GM18951 (cell line): ENCODE measurements around the gene FAM89B.

Source experiments
- POLR2A ChIP-seq: IDR thresholded peaks from 4 replicates; pipeline ENCODE4 v1.6.1; 2011; ENCODE audit warnings: mild to moderate bottlenecking; ENCODE audit not compliant: insufficient read length, insufficient read depth; ENCODE audit errors: extremely low read depth
- in situ Hi-C: fragments of 300-500 bp; cut with MboI; formaldehyde crosslinking; loops from one replicate; pipeline ENCODE4 v1.12.0; 2022; ENCODE audit warnings: low sequenced_read_pairs, mixed read lengths, inconsistent platforms; ENCODE audit not compliant: unreplicated experiment

FAM89B gene

DNA sequence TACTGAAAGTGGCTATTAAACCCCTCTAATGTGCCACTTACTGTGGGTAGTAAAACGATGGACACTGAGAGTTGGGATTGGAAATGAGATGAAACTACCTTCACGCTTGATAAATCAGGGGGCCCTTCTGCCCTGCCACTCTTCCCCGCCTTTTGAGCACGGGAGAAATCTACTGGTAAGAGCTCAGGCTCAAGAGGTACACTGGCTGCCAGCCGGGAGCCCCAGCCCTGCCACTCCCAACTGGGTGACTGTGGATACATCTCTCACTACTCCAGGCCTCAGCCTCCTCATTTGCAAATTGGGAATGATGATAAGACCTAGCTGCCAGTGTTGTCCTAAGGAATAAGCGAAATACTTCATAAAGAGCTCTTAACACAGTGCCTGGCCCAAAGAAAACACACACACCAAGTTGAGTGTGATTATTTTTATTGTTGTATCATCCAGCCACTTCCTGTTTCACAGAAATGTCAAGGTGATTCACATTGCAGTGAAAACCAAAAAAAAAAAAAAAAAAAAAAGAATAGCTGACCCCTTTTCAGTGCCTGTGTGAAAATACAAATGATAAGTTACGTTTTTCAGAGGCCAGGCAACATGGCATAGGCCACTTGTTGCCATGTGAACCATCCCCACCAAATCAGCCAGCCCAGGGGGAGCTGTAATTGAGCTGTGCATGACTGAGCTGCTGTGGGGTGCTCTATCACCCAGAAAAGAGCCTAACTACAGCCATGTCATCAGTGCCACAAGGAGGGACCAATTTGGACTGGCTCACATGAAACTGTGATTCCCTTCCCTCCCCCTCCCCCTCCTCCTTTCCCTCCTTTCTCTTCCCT is 6.5 kb upstream of the FAM89B start:
- in situ Hi-C loops, result no loop called here
- TF ChIP-seq POLR2A, result no peak

DNA sequence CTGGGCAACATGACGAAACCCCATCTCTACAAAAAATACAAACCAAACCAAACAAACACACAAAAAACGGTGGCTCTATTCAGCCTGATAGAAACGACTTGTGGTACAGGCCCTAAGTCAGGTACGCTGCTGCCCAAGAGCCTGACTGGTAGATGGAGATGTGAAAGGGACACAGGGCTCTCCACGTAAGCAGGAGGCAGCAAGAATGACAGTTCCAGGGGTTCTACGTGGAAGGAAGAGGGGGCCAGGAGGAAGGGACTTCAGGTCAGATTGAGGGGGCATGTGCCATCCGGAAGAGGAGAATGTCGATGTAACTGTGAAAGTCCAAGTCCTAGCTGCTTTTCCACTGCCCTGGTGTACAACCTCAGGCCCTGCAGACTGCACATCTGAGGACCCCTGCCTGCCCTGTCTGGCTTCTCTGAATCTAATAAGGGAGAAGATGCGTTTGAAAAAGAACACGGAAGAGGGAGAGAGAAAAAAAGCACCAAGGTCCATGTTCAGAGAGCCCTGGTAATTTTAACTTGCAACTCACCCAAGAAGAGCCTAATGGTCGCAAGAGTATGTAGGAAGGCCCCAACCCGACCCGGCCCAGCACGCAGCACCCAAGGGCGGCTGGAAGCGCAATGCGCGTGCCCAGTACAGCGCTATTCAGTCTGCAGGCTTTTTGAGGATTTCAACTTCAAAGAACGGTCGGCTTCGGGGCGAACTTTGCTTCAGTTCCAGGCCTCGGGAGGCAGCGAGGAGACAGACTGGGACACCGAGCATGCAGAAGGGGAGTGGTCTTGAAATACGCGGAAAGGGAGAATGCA is 3.0 kb upstream of the FAM89B start:
- in situ Hi-C loops, result no loop called here
- TF ChIP-seq POLR2A, result no peak

DNA sequence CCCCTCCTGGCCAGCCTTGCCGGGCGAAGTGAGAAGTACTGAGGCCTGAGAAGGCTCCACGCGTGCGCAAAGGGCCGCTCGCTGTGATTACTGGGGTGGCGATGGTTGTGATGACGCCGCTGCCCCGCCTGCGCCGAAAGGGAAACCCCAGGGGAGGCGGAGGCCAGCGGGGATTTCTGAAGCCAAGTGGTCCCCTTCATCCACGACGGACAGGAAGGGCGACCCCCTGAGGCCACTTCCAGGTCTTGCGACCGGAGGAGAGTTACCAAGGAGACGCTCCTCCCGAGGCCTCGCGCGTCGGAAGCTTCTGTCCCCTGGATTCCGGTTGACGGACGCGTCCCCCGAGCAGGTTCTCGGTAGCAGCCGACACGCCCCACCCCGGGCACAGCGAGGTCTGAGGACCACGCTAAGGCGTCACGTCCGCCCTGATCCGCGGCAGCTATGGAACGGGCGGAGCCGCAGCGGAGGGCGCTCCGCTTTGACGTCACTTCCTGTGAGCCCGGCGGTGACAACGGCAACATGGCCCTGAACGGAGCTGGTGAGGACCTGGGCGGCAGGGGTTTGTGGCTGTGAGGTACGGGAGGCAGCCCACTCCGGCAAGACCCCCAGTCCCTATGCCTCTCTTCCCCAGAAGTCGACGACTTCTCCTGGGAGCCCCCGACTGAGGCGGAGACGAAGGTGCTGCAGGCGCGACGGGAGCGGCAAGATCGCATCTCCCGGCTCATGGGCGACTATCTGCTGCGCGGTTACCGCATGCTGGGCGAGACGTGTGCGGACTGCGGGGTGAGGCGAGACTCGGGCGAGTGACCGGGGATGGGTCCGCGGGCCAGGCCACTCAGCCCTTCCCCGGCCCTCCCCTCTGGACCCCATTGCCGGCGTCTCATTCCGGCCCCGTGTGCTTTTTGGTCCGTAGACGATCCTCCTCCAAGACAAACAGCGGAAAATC is 2.1 kb upstream of the FAM89B start, which contains the start of gene ZNRD2:
TSS of gene ZNRD2 (plus strand) at position 505 of the 946 bp plus-strand sequence. CDS start at position 520, 15 bp downstream.
- TF ChIP-seq POLR2A, result peak; percentile 78
- in situ Hi-C loops, result no loop called here

DNA sequence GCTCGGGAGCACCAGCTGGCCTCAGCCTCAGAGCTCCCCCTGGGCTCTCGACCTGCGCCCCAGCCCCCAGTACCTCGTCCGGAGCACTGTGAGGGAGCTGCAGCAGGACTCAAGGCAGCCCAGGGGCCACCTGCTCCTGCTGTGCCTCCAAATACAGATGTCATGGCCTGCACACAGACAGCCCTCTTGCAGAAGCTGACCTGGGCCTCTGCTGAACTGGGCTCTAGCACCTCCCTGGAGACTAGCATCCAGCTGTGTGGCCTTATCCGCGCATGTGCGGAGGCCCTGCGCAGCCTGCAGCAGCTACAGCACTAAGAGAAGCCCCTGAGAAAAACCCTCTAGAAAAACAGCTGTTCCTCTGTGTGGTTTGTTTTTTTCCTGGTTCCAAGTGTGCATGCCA is 918 bp upstream of the FAM89B start:
- in situ Hi-C loops, result no loop called here
- TF ChIP-seq POLR2A, result no peak

DNA sequence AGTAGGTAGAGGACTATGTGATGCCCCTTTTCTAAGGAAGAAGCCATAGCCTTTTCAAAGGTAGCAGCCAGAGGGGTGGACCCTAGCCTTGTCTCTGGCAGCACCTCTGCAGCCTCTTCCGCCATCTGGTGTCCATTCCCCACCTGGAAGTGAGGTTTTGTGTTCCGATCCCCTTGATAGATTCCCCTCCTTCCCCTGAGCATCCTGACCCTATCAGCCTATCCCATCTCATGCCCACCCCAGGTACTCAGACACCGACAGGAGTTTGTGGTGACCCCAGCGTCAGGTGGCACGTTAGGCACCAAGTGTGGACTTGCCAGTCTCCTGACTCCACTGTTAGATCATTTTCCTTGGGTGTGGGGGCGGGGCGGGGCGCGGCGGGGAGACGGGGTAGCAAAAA is 398 bp upstream of the FAM89B start:
- no peak for TF ChIP-seq POLR2A
- in situ Hi-C loops, result no loop called here

DNA sequence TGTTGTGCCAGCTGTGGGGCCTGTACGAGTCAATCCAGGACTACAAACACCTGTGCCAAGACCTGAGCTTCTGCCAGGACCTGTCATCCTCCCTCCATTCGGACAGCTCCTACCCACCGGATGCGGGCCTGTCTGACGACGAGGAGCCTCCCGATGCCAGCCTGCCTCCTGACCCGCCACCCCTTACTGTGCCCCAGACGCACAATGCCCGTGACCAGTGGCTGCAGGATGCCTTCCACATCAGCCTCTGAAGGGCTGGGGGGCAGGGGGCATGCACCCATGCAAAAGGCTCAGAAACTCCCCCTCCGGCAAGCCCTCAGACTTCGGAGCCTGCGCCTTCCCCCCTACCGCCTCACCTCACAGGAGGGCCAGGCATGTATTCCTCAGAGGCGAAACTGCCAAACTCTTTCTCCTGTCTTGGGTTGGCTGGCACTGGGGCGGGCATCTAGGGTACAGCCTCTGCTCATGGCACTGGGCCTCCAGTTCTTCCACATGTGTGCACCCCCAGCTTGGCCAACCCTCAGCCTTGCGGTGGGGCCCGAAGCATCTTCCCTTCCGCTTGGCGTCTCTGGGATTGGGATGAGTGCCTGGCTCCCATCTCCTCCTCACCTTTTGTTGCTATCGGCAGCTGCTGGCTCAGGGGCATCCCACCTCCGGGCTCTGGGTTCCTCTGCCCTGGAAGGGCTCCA is 1.2 kb downstream of the FAM89B start:
- in situ Hi-C loops, result no loop called here

DNA sequence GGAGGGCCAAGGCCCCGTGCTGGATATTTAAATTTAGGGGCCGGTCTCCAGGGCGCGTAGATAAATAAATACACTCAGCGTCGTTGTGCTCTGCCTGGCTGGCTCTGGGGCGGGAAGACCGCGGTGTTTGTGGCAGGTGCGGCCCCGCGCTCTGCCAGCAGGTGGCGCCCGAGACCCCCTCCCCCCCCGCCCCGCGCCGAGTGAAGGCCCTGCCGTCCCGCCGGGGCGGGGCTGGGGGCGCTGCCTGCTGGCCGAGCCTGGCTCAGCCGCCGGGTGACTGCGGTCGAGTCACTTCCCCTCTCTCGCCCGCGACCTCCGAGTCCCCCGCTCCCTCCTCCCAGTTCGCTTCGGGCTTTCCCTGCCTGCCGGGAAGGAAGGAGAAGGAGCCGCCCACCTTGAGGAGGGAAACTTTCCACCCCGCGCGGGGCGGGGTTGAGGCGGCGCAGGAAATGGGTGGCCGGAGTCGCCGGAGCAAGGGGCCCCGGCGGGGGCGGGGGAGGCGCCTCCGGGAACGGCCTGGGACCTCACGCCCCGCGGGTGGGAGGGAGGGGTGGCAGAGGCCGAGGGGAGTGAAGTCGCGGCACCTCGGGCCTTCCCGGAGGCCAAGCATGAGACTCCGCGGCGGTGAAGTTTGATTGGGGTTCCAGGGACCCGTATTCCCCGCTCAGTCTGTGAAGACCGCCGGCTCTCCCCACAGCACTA is 1.9 kb downstream of the FAM89B start:
- in situ Hi-C loops, result no loop called here
- TF ChIP-seq POLR2A, result peak; percentile 12

More for the DNA sequence above, 1.2 kb downstream of the FAM89B start:
- TF ChIP-seq POLR2A, result no peak

DNA sequence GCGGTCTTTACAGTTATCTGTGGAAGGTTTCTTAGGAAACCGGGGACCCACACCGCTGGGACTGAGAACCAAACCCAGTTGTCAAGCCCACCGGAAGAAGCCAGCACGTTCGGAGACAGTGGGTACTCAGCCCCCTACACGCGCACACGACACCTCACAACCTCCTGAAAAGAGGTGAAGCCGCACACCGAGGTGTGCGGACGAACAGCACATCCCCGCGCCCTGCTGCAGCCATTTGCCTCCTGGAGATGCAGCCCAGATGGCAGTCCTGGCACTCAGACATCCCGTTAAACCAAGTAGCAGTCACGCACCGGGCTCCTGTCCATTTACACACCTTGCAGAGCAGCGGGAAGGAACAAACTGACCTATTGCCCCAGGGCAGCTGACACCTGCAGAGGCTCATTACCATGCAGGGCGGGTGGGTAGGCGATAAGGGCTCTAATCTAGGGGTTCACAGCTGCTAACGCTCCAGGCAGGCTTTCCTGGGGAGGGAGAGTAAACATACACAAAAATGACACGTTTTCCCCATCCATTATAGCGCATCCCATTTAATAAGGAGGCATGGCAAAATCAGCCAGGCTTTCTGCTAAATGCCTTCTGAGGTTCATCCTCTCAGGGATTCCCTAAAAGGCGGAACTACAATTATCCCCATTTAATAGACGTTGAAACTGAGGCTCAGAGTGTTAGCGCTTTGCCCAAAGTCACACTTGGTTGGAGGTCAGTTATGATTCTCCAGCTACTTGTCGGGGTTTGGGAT is 2.7 kb downstream of the FAM89B start:
- peak; percentile 19 for TF ChIP-seq POLR2A
- in situ Hi-C loops, result no loop called here

DNA sequence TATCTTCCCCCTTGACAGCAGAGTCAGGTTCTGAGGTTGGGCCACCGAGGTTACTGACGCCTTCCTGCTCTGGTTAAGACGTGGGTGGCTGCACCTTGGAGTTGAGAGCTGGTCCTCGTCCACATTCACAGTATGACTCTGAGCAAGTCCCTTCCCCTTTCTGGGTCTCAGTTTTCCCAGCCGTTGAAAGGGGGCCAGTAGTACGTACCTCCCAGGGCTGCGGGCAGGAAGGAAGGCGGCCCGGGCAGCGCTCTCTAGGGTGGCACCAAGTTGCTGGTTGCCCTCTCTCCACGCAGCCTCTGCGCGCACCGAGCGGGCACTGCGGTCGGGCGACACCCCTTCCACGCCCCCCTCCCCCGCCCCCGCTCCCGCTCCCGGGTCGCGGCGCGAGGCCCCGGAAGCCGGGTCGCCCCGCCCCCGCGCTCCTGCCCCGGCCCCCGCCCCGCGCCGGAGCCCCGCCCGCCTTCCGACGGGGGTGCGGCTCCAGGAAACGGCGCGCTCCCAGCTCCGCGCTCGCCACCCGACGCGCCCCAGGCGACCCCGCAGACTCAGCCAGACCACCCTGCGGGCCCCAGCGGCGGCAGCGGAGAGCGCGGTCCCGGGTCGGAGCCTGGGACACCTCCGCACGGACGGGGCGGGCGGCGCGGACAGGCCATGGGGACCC is 3.4 kb downstream of the FAM89B start, which contains the start of gene EHBP1L1:
TSS of gene EHBP1L1 (plus strand) at position 486 of the 664 bp plus-strand sequence. CDS start 250 bp downstream, outside the sequence.
- in situ Hi-C loops, result no loop called here
- TF ChIP-seq POLR2A, result peak; percentile 59

DNA sequence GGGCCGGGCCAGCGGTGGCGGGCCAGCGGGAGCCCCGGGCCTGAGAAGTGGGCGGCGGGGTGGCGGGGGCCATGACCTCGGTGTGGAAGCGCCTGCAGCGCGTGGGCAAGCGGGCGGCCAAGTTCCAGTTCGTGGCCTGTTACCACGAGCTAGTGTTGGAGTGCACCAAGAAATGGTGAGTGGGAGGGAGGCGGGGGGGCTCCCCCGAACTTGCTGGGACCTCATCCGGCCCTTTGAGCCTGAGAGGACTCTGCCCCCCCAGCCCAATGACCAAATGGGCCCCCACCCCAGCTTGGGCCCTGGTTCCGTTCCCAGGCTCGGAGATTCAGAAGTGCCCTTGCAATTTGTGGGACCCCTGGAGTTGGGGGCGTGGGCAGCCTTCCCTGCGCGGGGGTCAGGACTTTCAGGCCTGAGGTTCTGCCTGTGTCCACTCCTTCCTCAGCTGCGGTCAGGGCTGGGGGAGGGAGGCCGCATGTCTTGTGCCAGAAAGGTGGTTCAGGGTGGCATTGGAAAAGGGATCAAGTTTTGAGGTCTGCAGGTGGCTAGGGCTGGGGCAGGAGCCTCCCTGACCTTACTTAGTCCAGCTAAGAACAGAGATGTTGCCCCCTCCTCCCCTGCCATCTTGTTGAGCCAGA is 4.0 kb downstream of the FAM89B start:
- no peak for TF ChIP-seq POLR2A
- in situ Hi-C loops, result no loop called here
